Left renal cortex interstitium (tissue), 4 donors: ENCODE measurements around the gene PHKA2. TPM values are rescaled to one million over a fixed set of nuclear protein-coding genes. Genes with fewer than 3 reads are reported as not detected.

Source experiments
- DNase-seq, 4 donors: peaks; one replicate each; pipeline ENCODE4 v3.0.0-alpha.2; 2013; ENCODE audit warnings: low read depth in 4 of 4, low spot score in 2 of 4, missing footprints in 1 of 4
- polyA plus RNA-seq, 4 donors: library from polyadenylated mRNA; unstranded; fragments of 120-200 nt; gene quantifications; one replicate each; pipeline ENCODE4 v1.2.1, GENCODE V29; 2013; ENCODE audit not compliant: insufficient read length in 4 of 4

Gene PHKA2
- polyA plus RNA-seq, 4 donors: 33.3 to 52.8 (median 43.6) TPM

- no peak for DNase-seq
Measured at GRCh38 chrX:18890724-18891547, 93.0 kb downstream of the PHKA2 start.

- no peak for DNase-seq
Measured at GRCh38 chrX:18890049-18890381, 93.9 kb downstream of the PHKA2 start.

- no peak for DNase-seq
Measured at GRCh38 chrX:18889346-18890048, 94.4 kb downstream of the PHKA2 start.

GRCh38 chrX:18888281-18888680 lies 95.6 kb downstream of the PHKA2 start:
- DNase-seq: no peak

- DNase-seq: no peak
Measured at GRCh38 chrX:18887825-18888212, 96.1 kb downstream of the PHKA2 start.

GRCh38 chrX:18887177-18887824 lies 96.6 kb downstream of the PHKA2 start:
- DNase-seq: no peak

GRCh38 chrX:18886344-18887161 lies 97.4 kb downstream of the PHKA2 start:
- DNase-seq: peak in 2 of 4 donors; percentile 39 to 42

GRCh38 chrX:18886005-18886343 lies 97.9 kb downstream of the PHKA2 start:
- no peak for DNase-seq

- DNase-seq: no peak
Measured at GRCh38 chrX:18885328-18886004, 98.4 kb downstream of the PHKA2 start.

- no peak for DNase-seq
Measured at GRCh38 chrX:18884916-18885315, 99.0 kb downstream of the PHKA2 start.

GRCh38 chrX:18883961-18884765 lies 99.8 kb downstream of the PHKA2 start:
- DNase-seq: no peak

GRCh38 chrX:18883234-18883960 lies 100.5 kb downstream of the PHKA2 start:
- no peak for DNase-seq

GRCh38 chrX:18879144-18879543 lies 104.8 kb downstream of the PHKA2 start:
- no peak for DNase-seq

GRCh38 chrX:18877469-18877868 lies 106.4 kb downstream of the PHKA2 start:
- no peak for DNase-seq

GRCh38 chrX:18875256-18875878 lies 108.5 kb downstream of the PHKA2 start:
- no peak for DNase-seq

- no peak for DNase-seq
Measured at GRCh38 chrX:18874560-18875255, 109.2 kb downstream of the PHKA2 start.

- no peak for DNase-seq
Measured at GRCh38 chrX:18873836-18874235, 110.1 kb downstream of the PHKA2 start.
